ENCODE measurements around the gene CIAO1.

CIAO1 gene

DNA sequence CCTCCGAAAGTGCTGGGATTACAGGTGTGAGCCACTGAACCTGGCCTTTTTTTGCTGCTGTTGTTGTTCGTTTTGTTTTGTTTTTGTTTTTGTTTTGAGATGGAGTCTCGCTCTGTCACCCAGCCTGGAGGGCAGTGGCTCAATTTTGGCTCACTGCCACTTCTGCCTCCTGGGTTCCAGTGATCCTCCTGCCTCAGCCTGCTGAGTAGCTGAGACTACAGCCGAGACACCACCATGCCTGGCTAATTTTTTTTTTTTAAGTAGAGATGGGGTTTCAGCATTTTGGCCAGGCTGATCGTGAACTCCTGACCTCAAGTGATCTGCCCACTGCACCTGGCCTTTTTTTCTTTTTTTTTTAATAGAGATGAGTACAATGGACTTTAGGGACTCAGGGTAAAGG is 22.2 kb upstream of the CIAO1 start:
- TF ChIP-seq TAF1 (IDR thresholded peaks at IDR 0.05; ENCODE audit: borderline replicate concordance, insufficient read depth, low read length) = no peak

DNA sequence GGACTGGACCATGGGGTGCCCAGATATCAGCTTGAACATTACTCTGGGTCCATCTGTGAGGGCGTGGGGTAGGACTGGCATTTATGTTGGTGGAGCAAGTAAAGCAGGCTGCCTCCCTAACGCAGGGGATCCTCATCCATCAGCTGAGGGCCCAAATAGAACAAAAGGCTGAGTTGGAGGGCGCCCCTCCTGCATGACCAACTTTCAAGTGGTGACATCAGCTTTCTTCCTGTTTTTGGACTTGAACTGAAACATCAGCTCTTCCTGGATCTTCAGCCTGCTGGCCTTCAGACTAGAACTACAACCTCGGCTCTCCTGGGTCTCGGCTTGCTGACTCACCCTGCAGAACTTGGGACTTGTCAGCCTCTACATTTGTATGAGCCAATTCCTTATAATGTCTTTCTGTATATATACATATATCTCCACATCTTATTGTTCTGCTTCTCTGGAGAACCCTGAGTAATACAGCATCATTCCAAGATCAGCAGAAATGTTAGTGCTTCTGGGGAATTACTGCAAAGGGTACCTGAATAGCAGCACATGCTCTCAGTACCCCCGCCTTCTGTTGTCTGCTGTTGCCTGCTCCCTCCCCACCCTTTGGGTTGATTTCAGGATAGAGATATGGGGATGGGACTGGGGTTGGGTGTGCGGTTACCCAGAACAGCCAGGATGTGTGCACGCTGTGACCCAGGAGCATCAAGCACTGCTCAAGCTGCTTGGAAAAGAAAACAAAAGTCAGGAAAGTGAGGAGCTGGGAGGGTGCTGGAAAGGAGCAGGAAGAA is 20.2 kb upstream of the CIAO1 start:
- TF ChIP-seq TAF1 (IDR thresholded peaks at IDR 0.05; ENCODE audit: borderline replicate concordance, insufficient read depth, low read length) (no peak), FOXP2 (optimal IDR thresholded peaks at IDR 0.05; ENCODE audit: borderline replicate concordance, extremely low read depth, extremely low read length, insufficient read depth) (no peak), POLR2AphosphoS5 (IDR thresholded peaks at IDR 0.05; ENCODE audit: low read depth, low read length) (no peak)

DNA sequence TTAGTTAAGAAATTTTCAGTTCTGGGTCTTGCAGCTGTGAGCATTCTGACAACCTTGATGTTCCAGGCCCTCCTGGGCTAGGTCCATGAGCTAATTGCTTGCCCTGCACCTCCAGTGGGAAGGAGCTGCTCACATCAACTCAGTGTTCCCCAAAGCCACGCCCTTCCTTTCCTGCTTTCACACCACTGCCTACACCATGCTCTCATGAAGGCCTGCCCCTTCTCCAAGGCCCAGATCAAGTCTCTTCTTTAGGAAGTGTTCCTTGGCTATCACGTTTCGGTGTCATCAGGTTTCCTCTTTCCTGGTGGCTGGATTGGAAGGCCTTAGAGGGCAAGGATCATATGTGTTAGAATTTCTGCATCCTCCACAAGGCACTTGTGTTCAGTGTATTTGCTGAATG is 19.0 kb upstream of the CIAO1 start:
- TF ChIP-seq SIN3A (IDR thresholded peaks at IDR 0.05; ENCODE audit: borderline replicate concordance, insufficient read depth, low read length) (no peak), TAF1 (IDR thresholded peaks at IDR 0.05; ENCODE audit: borderline replicate concordance, insufficient read depth, low read length) (no peak), POLR2AphosphoS5 (IDR thresholded peaks at IDR 0.05; ENCODE audit: low read depth, low read length) (no peak), FOXP2 (optimal IDR thresholded peaks at IDR 0.05; ENCODE audit: borderline replicate concordance, extremely low read depth, extremely low read length, insufficient read depth) (no peak)
- TF ChIP-seq, protein P1, sequence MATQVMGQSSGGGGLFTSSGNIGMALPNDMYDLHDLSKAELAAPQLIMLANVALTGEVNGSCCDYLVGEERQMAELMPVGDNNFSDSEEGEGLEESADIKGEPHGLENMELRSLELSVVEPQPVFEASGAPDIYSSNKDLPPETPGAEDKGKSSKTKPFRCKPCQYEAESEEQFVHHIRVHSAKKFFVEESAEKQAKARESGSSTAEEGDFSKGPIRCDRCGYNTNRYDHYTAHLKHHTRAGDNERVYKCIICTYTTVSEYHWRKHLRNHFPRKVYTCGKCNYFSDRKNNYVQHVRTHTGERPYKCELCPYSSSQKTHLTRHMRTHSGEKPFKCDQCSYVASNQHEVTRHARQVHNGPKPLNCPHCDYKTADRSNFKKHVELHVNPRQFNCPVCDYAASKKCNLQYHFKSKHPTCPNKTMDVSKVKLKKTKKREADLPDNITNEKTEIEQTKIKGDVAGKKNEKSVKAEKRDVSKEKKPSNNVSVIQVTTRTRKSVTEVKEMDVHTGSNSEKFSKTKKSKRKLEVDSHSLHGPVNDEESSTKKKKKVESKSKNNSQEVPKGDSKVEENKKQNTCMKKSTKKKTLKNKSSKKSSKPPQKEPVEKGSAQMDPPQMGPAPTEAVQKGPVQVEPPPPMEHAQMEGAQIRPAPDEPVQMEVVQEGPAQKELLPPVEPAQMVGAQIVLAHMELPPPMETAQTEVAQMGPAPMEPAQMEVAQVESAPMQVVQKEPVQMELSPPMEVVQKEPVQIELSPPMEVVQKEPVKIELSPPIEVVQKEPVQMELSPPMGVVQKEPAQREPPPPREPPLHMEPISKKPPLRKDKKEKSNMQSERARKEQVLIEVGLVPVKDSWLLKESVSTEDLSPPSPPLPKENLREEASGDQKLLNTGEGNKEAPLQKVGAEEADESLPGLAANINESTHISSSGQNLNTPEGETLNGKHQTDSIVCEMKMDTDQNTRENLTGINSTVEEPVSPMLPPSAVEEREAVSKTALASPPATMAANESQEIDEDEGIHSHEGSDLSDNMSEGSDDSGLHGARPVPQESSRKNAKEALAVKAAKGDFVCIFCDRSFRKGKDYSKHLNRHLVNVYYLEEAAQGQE (IDR thresholded peaks at IDR 0.05; ENCODE audit: insufficient read depth in 1 of 2, low read depth in 2 of 2, low read length in 2 of 2) = no peak

DNA sequence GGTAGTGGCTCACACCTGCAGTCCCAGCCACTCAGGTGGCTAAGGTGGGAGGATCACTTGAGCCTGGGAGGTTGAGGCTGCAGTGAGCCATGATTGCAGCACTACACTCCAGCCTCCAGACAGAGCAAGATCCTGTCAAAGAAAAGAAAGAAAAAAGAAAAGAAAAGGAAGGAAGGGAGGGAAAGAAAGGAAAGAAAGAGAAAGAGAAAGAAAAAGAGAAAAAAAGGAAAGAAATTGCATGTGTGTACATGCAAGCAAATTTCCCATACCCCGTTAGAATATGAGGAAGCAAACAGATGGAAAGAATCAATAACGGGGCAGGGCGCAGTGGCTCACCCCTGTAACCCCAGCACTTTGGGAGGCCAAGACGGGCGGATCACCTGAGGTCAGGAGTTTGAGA is 18.1 kb upstream of the CIAO1 start:
- TF ChIP-seq POLR2AphosphoS5 (IDR thresholded peaks at IDR 0.05; ENCODE audit: low read depth, low read length) (no peak), SIN3A (IDR thresholded peaks at IDR 0.05; ENCODE audit: borderline replicate concordance, insufficient read depth, low read length) (no peak), FOXP2 (optimal IDR thresholded peaks at IDR 0.05; ENCODE audit: borderline replicate concordance, extremely low read depth, extremely low read length, insufficient read depth) (no peak)

DNA sequence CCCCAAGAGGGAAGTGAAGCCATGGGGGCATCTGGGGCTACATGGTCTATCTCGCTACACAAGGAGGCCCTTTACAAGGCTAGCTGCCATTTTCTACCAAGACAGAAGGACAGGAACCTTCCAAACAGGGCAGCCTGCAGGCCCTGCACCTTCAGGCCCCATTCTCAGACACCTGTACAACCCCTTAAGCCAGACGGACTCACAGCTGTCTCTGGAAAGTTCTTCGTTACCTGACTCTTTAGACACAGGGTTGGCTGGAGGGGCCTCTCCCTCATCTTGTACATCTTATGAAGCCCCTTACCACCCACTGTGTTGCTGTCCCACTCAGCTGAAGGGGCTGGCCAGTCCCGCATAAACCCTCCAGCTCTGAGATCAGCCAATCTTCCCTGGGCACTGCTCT is 17.4 kb upstream of the CIAO1 start:
- TF ChIP-seq POLR2AphosphoS5 (IDR thresholded peaks at IDR 0.05; ENCODE audit: low read depth, low read length) (0 out of 2 replicates have a peak, but pooled peaks have one; percentile 24), FOXP2 (optimal IDR thresholded peaks at IDR 0.05; ENCODE audit: borderline replicate concordance, extremely low read depth, extremely low read length, insufficient read depth) (no peak), TAF1 (IDR thresholded peaks at IDR 0.05; ENCODE audit: borderline replicate concordance, insufficient read depth, low read length) (no peak), SIN3A (IDR thresholded peaks at IDR 0.05; ENCODE audit: borderline replicate concordance, insufficient read depth, low read length) (no peak)
- TF ChIP-seq, protein P1 (IDR thresholded peaks at IDR 0.05; ENCODE audit: insufficient read depth in 1 of 2, low read depth in 2 of 2, low read length in 2 of 2) = no peak

DNA sequence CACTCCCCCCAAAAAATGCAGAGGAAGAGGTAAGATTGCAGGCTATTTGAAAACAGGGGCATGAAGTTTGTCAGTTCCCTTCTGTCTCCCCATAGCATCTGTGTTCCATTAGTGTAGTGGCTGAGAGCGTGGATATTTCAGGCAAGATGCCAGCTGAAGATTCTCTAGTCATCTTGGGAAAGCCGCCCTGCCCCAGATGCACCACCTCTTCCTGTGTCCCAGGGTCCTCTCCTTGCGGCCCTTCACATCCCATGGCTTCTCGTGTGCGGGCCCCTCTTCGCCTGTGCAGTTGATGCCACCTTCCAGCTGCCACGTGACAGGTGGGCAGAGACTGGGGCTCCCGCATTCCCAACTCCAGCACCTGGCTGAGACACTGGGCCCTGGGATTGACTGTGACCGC is 16.4 kb upstream of the CIAO1 start:
- TF ChIP-seq TAF1 (IDR thresholded peaks at IDR 0.05; ENCODE audit: borderline replicate concordance, insufficient read depth, low read length) = no peak
- TF ChIP-seq, protein P1 (IDR thresholded peaks at IDR 0.05; ENCODE audit: insufficient read depth in 1 of 2, low read depth in 2 of 2, low read length in 2 of 2) = no peak
- no peak for TF ChIP-seq SIN3A (IDR thresholded peaks at IDR 0.05; ENCODE audit: borderline replicate concordance, insufficient read depth, low read length)
- TF ChIP-seq FOXP2 (optimal IDR thresholded peaks at IDR 0.05; ENCODE audit: borderline replicate concordance, extremely low read depth, extremely low read length, insufficient read depth) = no peak
- TF ChIP-seq POLR2AphosphoS5 (IDR thresholded peaks at IDR 0.05; ENCODE audit: low read depth, low read length) = peak; percentile 22; the same call in 1 of the 2 replicates
